Neural progenitor cell (in vitro differentiated cells): Measurements from ENCODE around the gene VPS51.

Experiments used
- CTCF ChIP-seq: fragments of 200-600 bp; sonication (generic); IDR thresholded peaks from 2 replicates; pipeline ENCODE4 v1.5.1; 2017; ENCODE audit warnings: antibody characterized with exemption, mild to moderate bottlenecking
- EZH2 ChIP-seq: fragments of 200-600 bp; sonication (generic); IDR thresholded peaks from 2 replicates; pipeline ENCODE4 v1.6.1; 2017; ENCODE audit warnings: antibody characterized with exemption, mild to moderate bottlenecking, moderate library complexity
- EZH2phosphoT487 ChIP-seq: fragments of 200-600 bp; sonication (generic); IDR thresholded peaks from 2 replicates; pipeline ENCODE4 v1.6.1; 2017; ENCODE audit warnings: antibody characterized with exemption

GRCh38 chr11:65066315-65066714, 29.7 kb upstream of the VPS51 start:
- TF ChIP-seq CTCF (no peak), EZH2 (no peak), EZH2phosphoT487 (no peak)
